HG03025 (cell line): ENCODE data around the gene P4HB.

Experiments
- ATAC-seq: cut with Tn5 transposase; IDR thresholded peaks from one replicate; pipeline ENCODE4 v1.9.1; 2021; ENCODE audit warnings: mild to moderate bottlenecking, moderate library complexity; ENCODE audit not compliant: unreplicated experiment, low FRiP score

The P4HB gene

GRCh38 chr17:81813371-81813684, 47.0 kb downstream of the P4HB start:
- no peak for ATAC-seq

- ATAC-seq, result no peak
Measured at GRCh38 chr17:81812571-81813370, 47.6 kb downstream of the P4HB start.

- no peak for ATAC-seq
Measured at GRCh38 chr17:81811705-81812570, 48.4 kb downstream of the P4HB start.

GRCh38 chr17:81810892-81811704, 49.2 kb downstream of the P4HB start:
- ATAC-seq, result no peak

- ATAC-seq, result no peak
Measured at GRCh38 chr17:81810476-81810875, 49.9 kb downstream of the P4HB start.

- no peak for ATAC-seq
Measured at GRCh38 chr17:81809556-81809998, 50.8 kb downstream of the P4HB start.

GRCh38 chr17:81808778-81809555, 51.4 kb downstream of the P4HB start:
- ATAC-seq, result no peak

GRCh38 chr17:81807839-81808238, 52.5 kb downstream of the P4HB start:
- ATAC-seq, result no peak

- no peak for ATAC-seq
Measured at GRCh38 chr17:81807210-81807719, 53.1 kb downstream of the P4HB start.

- ATAC-seq, result no peak
Measured at GRCh38 chr17:81806461-81807209, 53.7 kb downstream of the P4HB start.

GRCh38 chr17:81805707-81806460, 54.5 kb downstream of the P4HB start:
- no peak for ATAC-seq

GRCh38 chr17:81804559-81805399, 55.6 kb downstream of the P4HB start:
- no peak for ATAC-seq

GRCh38 chr17:81803728-81804558, 56.4 kb downstream of the P4HB start, which contains the start of gene GCGR:
TSS of gene GCGR (plus strand) at chr17:81804150. CDS start at chr17:81809019, 4,869 bp downstream.
- no peak for ATAC-seq

GRCh38 chr17:81802856-81803643, 57.3 kb downstream of the P4HB start:
- ATAC-seq, result no peak

- ATAC-seq, result no peak
Measured at GRCh38 chr17:81802048-81802758, 58.1 kb downstream of the P4HB start.
